Effector memory CD4-positive, alpha-beta T cell (primary cell): ENCODE measurements around the gene ANKRD65.
"Not testable (repeated sequence)": the region's sequence is repeated elsewhere in the genome, so short reads cannot be mapped to it uniquely, and the experiment has no call there.

Experiments used
- DNase-seq, 3 donors: peaks; one replicate each; pipeline ENCODE4 v3.0.0-alpha.2; 2020
- H3K27ac ChIP-seq: 2 replicates; pipeline ENCODE4 v1.7.0; 2013; ENCODE audit warnings: mild to moderate bottlenecking, low read length, moderate library complexity; ENCODE audit not compliant: insufficient read depth, poor library complexity, severe bottlenecking
- H3K27me3 ChIP-seq: replicated peaks from 2 replicates; pipeline ENCODE4 v1.7.0; 2013; ENCODE audit warnings: mild to moderate bottlenecking, low read length; ENCODE audit not compliant: insufficient read depth, control insufficient read depth, poor library complexity, severe bottlenecking
- H3K36me3 ChIP-seq: 2 replicates; pipeline ENCODE4 v1.7.0; 2013; ENCODE audit warnings: mild to moderate bottlenecking, low read length, moderate library complexity; ENCODE audit not compliant: control insufficient read depth, insufficient read depth
- H3K4me1 ChIP-seq: 2 replicates; pipeline ENCODE4 v1.7.0; 2013; ENCODE audit warnings: low read length, mild to moderate bottlenecking; ENCODE audit not compliant: control insufficient read depth, insufficient read depth, poor library complexity, severe bottlenecking
- H3K4me3 ChIP-seq: 2 replicates; pipeline ENCODE4 v1.7.0; 2013; ENCODE audit warnings: low read length, low read depth, mild to moderate bottlenecking; ENCODE audit not compliant: insufficient read depth, poor library complexity, severe bottlenecking
- H3K9me3 ChIP-seq: 2 replicates; pipeline ENCODE4 v1.7.0; 2013; ENCODE audit warnings: mild to moderate bottlenecking, low read length, moderate library complexity; ENCODE audit not compliant: control insufficient read depth

The ANKRD65 gene

GRCh38 chr1:1417825-1418463 lies 3.1 kb downstream of the ANKRD65 start:
- not testable (repeated sequence) for H3K27ac ChIP-seq, H3K36me3 ChIP-seq, DNase-seq, H3K4me1 ChIP-seq, H3K9me3 ChIP-seq, H3K4me3 ChIP-seq
- H3K27me3 ChIP-seq = peaks cover 10% of the 10 kb centered on the region

GRCh38 chr1:1417396-1417795 lies 3.7 kb downstream of the ANKRD65 start:
- H3K27ac ChIP-seq, DNase-seq, H3K9me3 ChIP-seq, H3K27me3 ChIP-seq, H3K36me3 ChIP-seq, H3K4me1 ChIP-seq, H3K4me3 ChIP-seq: not testable (repeated sequence)

GRCh38 chr1:1415751-1416150 lies 5.3 kb downstream of the ANKRD65 start:
- Histone ChIP-seq H3K9me3 (no peaks in the 10 kb centered on the region), H3K4me3 (no peak overlapping the region), H3K4me1 (no peaks in the 10 kb centered on the region), H3K27me3 (peaks cover 2% of the 10 kb centered on the region), H3K36me3 (no peaks in the 10 kb centered on the region), H3K27ac (no peak overlapping the region)
- no peak for DNase-seq

GRCh38 chr1:1412311-1412902 lies 8.7 kb downstream of the ANKRD65 start:
- not testable (repeated sequence) for DNase-seq, H3K4me1 ChIP-seq, H3K9me3 ChIP-seq, H3K4me3 ChIP-seq, H3K27me3 ChIP-seq, H3K27ac ChIP-seq, H3K36me3 ChIP-seq

- no peak for DNase-seq
- H3K9me3 ChIP-seq = no peaks in the 10 kb centered on the region
- H3K27ac ChIP-seq = no peak overlapping the region
- H3K4me3 ChIP-seq = no peak overlapping the region
- peaks cover 4% of the 10 kb centered on the region for H3K4me1 ChIP-seq
- H3K27me3 ChIP-seq = no peaks in the 10 kb centered on the region
- H3K36me3 ChIP-seq = no peaks in the 10 kb centered on the region
These were observed 9.4 kb downstream of the ANKRD65 start for GRCh38 chr1:1411626-1412025.

GRCh38 chr1:1410238-1410637 lies 10.8 kb downstream of the ANKRD65 start:
- not testable (repeated sequence) for H3K9me3 ChIP-seq, H3K27ac ChIP-seq, H3K36me3 ChIP-seq, DNase-seq, H3K27me3 ChIP-seq, H3K4me3 ChIP-seq
- H3K4me1 ChIP-seq = peaks cover 15% of the 10 kb centered on the region

GRCh38 chr1:1407636-1408318 lies 13.3 kb downstream of the ANKRD65 start:
- no peaks in the 10 kb centered on the region for H3K27me3 ChIP-seq
- DNase-seq = peak in 1 of 3 donors; percentile 15
- peak overlapping the region; percentile 84 for H3K27ac ChIP-seq
- H3K4me1 ChIP-seq = peaks cover 15% of the 10 kb centered on the region
- peak overlapping the region; percentile 97 for H3K4me3 ChIP-seq
- peaks cover 20% of the 10 kb centered on the region for H3K36me3 ChIP-seq
- H3K9me3 ChIP-seq = no peaks in the 10 kb centered on the region

- H3K4me3 ChIP-seq = peak within 1 kb of the TSS; percentile 97
- H3K4me1 ChIP-seq = peaks cover 15% of the 10 kb centered on the region
- peak; percentile 91 to 95 (median 94) for DNase-seq
- H3K9me3 ChIP-seq = no peaks in the 10 kb centered on the region
- H3K27me3 ChIP-seq = no peaks in the 10 kb centered on the region
- H3K36me3 ChIP-seq = peaks cover 27% of the 10 kb centered on the region
- peak within 1 kb of the TSS; percentile 84 for H3K27ac ChIP-seq
These were observed 14.0 kb downstream of the ANKRD65 start, which contains the start of gene MRPL20 for GRCh38 chr1:1406821-1407635. MRPL20 (minus strand) TSS chr1:1407293; CDS start chr1:1407217, 76 bp downstream.

GRCh38 chr1:1406101-1406820 lies 14.8 kb downstream of the ANKRD65 start:
- H3K4me3 ChIP-seq = peak overlapping the region; percentile 97
- no peaks in the 10 kb centered on the region for H3K9me3 ChIP-seq
- peaks cover 33% of the 10 kb centered on the region for H3K36me3 ChIP-seq
- peaks cover 15% of the 10 kb centered on the region for H3K4me1 ChIP-seq
- H3K27ac ChIP-seq = peak overlapping the region; percentile 84
- no peaks in the 10 kb centered on the region for H3K27me3 ChIP-seq
- DNase-seq = no peak
